ENCODE results near the gene PAK5.

DNA sequence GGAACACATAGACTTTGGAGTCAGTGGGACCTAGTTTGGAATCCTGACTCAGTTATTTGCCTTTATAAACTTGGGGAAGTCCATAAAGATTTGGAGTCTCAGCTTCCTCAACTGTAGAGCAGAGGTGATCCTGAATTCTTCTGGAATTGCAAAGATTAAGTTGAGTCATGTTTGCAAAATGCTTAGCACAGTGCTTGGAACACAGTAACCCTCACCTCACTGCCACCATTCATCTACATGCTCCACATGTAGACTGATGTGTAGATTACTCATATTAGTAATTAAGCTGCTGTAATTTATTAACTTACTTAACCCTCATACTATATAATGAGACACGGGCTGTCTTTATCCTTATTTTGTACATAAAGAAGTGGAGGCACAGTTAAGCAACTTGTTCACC is 263.0 kb downstream of the PAK5 start:
- no peak for TF ChIP-seq CTCF (IDR thresholded peaks at IDR 0.05)
- TF ChIP-seq EZH2 (IDR thresholded peaks at IDR 0.05; ENCODE audit: borderline replicate concordance, insufficient read depth, low read depth, low read length, poor library complexity, severe bottlenecking) = no peak

Measured in B cell (primary cell).